CD8-positive, alpha-beta memory T cell (primary cell): Measurements from ENCODE around the gene TEX29. TPM values are rescaled to one million over a fixed set of nuclear protein-coding genes. Genes with fewer than 3 reads are reported as not detected.

ENCODE experiments used
- CTCF ChIA-PET: fragments of 350-600 bp; sonication (Branson Sonifier 250); formaldehyde crosslinking; loops from one replicate; lab custom pipeline; 2021; ENCODE audit warnings: antibody characterized with exemption; lab: Charles Lee
- POLR2A ChIA-PET: fragments of 350-600 bp; sonication (Branson Sonifier 250); formaldehyde crosslinking; loops from one replicate; lab custom pipeline; 2021; ENCODE audit warnings: antibody characterized with exemption; lab: Charles Lee
- DNase-seq, 5 donors: peaks; one replicate each; pipeline versions ENCODE4 v3.0.0 to v3.0.0-alpha.2; 2020 to 2022; ENCODE audit warnings: mixed read lengths in 1 of 5
- H3K27ac ChIP-seq: one replicate; pipeline ENCODE4 v1.7.0; 2013; ENCODE audit warnings: low read depth, mild to moderate bottlenecking, low read length, moderate library complexity
- H3K27me3 ChIP-seq: 2 replicates; pipeline ENCODE4 v1.7.0; 2013; ENCODE audit warnings: low read length, mild to moderate bottlenecking; ENCODE audit not compliant: insufficient read depth, poor library complexity, severe bottlenecking
- H3K36me3 ChIP-seq: 2 replicates; pipeline ENCODE4 v1.7.0; 2013; ENCODE audit warnings: mild to moderate bottlenecking, low read length, moderate library complexity; ENCODE audit not compliant: insufficient read depth
- H3K4me1 ChIP-seq: 2 replicates; pipeline ENCODE4 v1.7.0; 2013; ENCODE audit warnings: mild to moderate bottlenecking, low read length, moderate library complexity; ENCODE audit not compliant: insufficient read depth
- H3K4me3 ChIP-seq: 2 replicates; pipeline ENCODE4 v1.7.0; 2013; ENCODE audit warnings: mild to moderate bottlenecking, low read length
- H3K9me3 ChIP-seq: 2 replicates; pipeline ENCODE4 v1.7.0; 2013; ENCODE audit warnings: mild to moderate bottlenecking, low read length
- H3K27ac Mint-ChIP-seq, 8 donors: one replicate each; pipeline ENCODE4 v1.8.0; 2020 to 2021; ENCODE audit warnings: mixed read lengths in 8 of 8, mild to moderate bottlenecking in 6 of 8, inconsistent platforms in 3 of 8, moderate library complexity in 3 of 8
- H3K27me3 Mint-ChIP-seq, 2 donors: one replicate each; pipeline ENCODE4 v1.8.0; 2020 to 2021; ENCODE audit warnings: mixed read lengths in 2 of 2, mild to moderate bottlenecking in 1 of 2, moderate library complexity in 1 of 2
- H3K36me3 Mint-ChIP-seq, 3 donors: one replicate each; pipeline ENCODE4 v1.8.0; 2020 to 2021; ENCODE audit warnings: mixed read lengths in 3 of 3, inconsistent platforms in 1 of 3, mild to moderate bottlenecking in 1 of 3
- H3K4me1 Mint-ChIP-seq, 3 donors: one replicate each; pipeline ENCODE4 v1.8.0; 2020 to 2021; ENCODE audit warnings: mixed read lengths in 3 of 3, inconsistent platforms in 1 of 3, mild to moderate bottlenecking in 1 of 3
- H3K4me3 Mint-ChIP-seq, 7 donors: one replicate each; pipeline ENCODE4 v1.8.0; 2020 to 2021; ENCODE audit warnings: mixed read lengths in 7 of 7, mild to moderate bottlenecking in 6 of 7, moderate library complexity in 4 of 7, inconsistent platforms in 2 of 7
- H3K9me3 Mint-ChIP-seq, 5 donors: one replicate each; pipeline ENCODE4 v1.8.0; 2020 to 2022; ENCODE audit warnings: mixed read lengths in 5 of 5, mild to moderate bottlenecking in 3 of 5, moderate library complexity in 2 of 5, inconsistent platforms in 1 of 5
- polyA plus RNA-seq: library from polyadenylated mRNA; unstranded; fragments of 300-500 nt; fragmentation: Illumina TruSeq; gene quantifications from one replicate; pipeline ENCODE4 v1.2.3, GENCODE V29; 2021
- total RNA-seq, 2 experiments: library from RNA; stranded (reverse); gene quantifications; one replicate each; pipeline ENCODE4 v1.2.3, GENCODE V29; 2021

Gene TEX29
- total and polyA plus RNA-seq, 3 experiments from 2014 or later: not detected

GRCh38 chr13:111359237-111359915 is 38.9 kb downstream of the TEX29 start:
- Mint-ChIP-seq H3K9me3 (no peaks in the 10 kb centered on the region), H3K27me3 (peaks cover 0 to 36% of the 10 kb centered on the region in 2 donors), H3K4me3 (no peak overlapping the region), H3K36me3 (no peaks in the 10 kb centered on the region), H3K27ac (no peak overlapping the region), H3K4me1 (peaks cover 8 to 10% (median 10%) of the 10 kb centered on the region in 3 donors)
- DNase-seq: no peak
- H3K36me3 ChIP-seq: no peaks in the 10 kb centered on the region
- H3K4me1 ChIP-seq: no peaks in the 10 kb centered on the region
- no peaks in the 10 kb centered on the region for H3K27me3 ChIP-seq
- H3K9me3 ChIP-seq: no peaks in the 10 kb centered on the region
- no peak overlapping the region for H3K4me3 ChIP-seq
- ChIA-PET CTCF (no interaction called here), POLR2A (no interaction called here)
- no peak overlapping the region for H3K27ac ChIP-seq

- no peak overlapping the region for H3K27ac Mint-ChIP-seq
Observed at GRCh38 chr13:111359930-111360329, 39.5 kb downstream of the TEX29 start.

GRCh38 chr13:111360452-111360851 is 40.0 kb downstream of the TEX29 start:
- POLR2A ChIA-PET: no interaction called here
- no peak for DNase-seq
- Histone ChIP-seq H3K9me3 (no peaks in the 10 kb centered on the region), H3K36me3 (no peaks in the 10 kb centered on the region), H3K27ac (no peak overlapping the region), H3K27me3 (no peaks in the 10 kb centered on the region), H3K4me1 (no peaks in the 10 kb centered on the region), H3K4me3 (no peak overlapping the region)
- H3K4me3 Mint-ChIP-seq: no peak overlapping the region
- peaks cover 3 to 34% of the 10 kb centered on the region in 2 donors for H3K27me3 Mint-ChIP-seq
- no peaks in the 10 kb centered on the region for H3K4me1 Mint-ChIP-seq
- no peaks in the 10 kb centered on the region for H3K36me3 Mint-ChIP-seq
- CTCF ChIA-PET: no interaction called here
- no peak overlapping the region for H3K27ac Mint-ChIP-seq
- no peaks in the 10 kb centered on the region for H3K9me3 Mint-ChIP-seq

More at GRCh38 chr13:111359930-111360329, 39.5 kb downstream of the TEX29 start:
- H3K4me3 ChIP-seq: no peak overlapping the region
- Mint-ChIP-seq H3K27me3 (peaks cover 3 to 34% of the 10 kb centered on the region in 2 donors), H3K4me3 (no peak overlapping the region), H3K9me3 (no peaks in the 10 kb centered on the region), H3K36me3 (no peaks in the 10 kb centered on the region), H3K4me1 (peaks cover 3 to 5% (median 5%) of the 10 kb centered on the region in 3 donors)
- H3K9me3 ChIP-seq: no peaks in the 10 kb centered on the region
- ChIA-PET CTCF (no interaction called here), POLR2A (no interaction called here)
- H3K27ac ChIP-seq: no peak overlapping the region
- no peaks in the 10 kb centered on the region for H3K36me3 ChIP-seq
- no peaks in the 10 kb centered on the region for H3K27me3 ChIP-seq
- no peak for DNase-seq
- no peaks in the 10 kb centered on the region for H3K4me1 ChIP-seq

GRCh38 chr13:111361046-111361872 is 40.8 kb downstream of the TEX29 start:
- Mint-ChIP-seq H3K4me1 (no peaks in the 10 kb centered on the region), H3K27ac (no peak overlapping the region), H3K36me3 (no peaks in the 10 kb centered on the region), H3K27me3 (peaks cover 3 to 38% of the 10 kb centered on the region in 2 donors), H3K4me3 (no peak overlapping the region), H3K9me3 (no peaks in the 10 kb centered on the region)
- H3K27ac ChIP-seq: no peak overlapping the region
- H3K36me3 ChIP-seq: no peaks in the 10 kb centered on the region
- H3K4me3 ChIP-seq: no peak overlapping the region
- CTCF ChIA-PET: no interaction called here
- POLR2A ChIA-PET: no interaction called here
- no peaks in the 10 kb centered on the region for H3K27me3 ChIP-seq
- no peak for DNase-seq
- no peaks in the 10 kb centered on the region for H3K9me3 ChIP-seq
- H3K4me1 ChIP-seq: no peaks in the 10 kb centered on the region

- Histone ChIP-seq H3K36me3 (no peaks in the 10 kb centered on the region), H3K9me3 (no peaks in the 10 kb centered on the region), H3K27me3 (no peaks in the 10 kb centered on the region), H3K4me3 (no peak overlapping the region), H3K4me1 (no peaks in the 10 kb centered on the region), H3K27ac (no peak overlapping the region)
- DNase-seq: no peak
- H3K4me1 Mint-ChIP-seq: no peaks in the 10 kb centered on the region
- ChIA-PET CTCF (no interaction called here), POLR2A (no interaction called here)
- no peak overlapping the region for H3K4me3 Mint-ChIP-seq
- no peaks in the 10 kb centered on the region for H3K36me3 Mint-ChIP-seq
- peaks cover 3 to 38% of the 10 kb centered on the region in 2 donors for H3K27me3 Mint-ChIP-seq
- H3K27ac Mint-ChIP-seq: no peak overlapping the region
- no peaks in the 10 kb centered on the region for H3K9me3 Mint-ChIP-seq
Observed at GRCh38 chr13:111361873-111362648, 41.6 kb downstream of the TEX29 start.

GRCh38 chr13:111363121-111363520 is 42.7 kb downstream of the TEX29 start:
- Mint-ChIP-seq H3K27ac (no peak overlapping the region), H3K9me3 (no peaks in the 10 kb centered on the region), H3K4me3 (no peak overlapping the region), H3K4me1 (no peaks in the 10 kb centered on the region), H3K36me3 (no peaks in the 10 kb centered on the region), H3K27me3 (peaks cover 3 to 38% of the 10 kb centered on the region in 2 donors)
- H3K4me3 ChIP-seq: no peak overlapping the region
- no peaks in the 10 kb centered on the region for H3K36me3 ChIP-seq
- no peak overlapping the region for H3K27ac ChIP-seq
- no peaks in the 10 kb centered on the region for H3K27me3 ChIP-seq
- no peaks in the 10 kb centered on the region for H3K9me3 ChIP-seq
- ChIA-PET CTCF (no interaction called here), POLR2A (no interaction called here)
- no peak for DNase-seq
- no peaks in the 10 kb centered on the region for H3K4me1 ChIP-seq

- H3K9me3 Mint-ChIP-seq: no peaks in the 10 kb centered on the region
- H3K27ac Mint-ChIP-seq: no peak overlapping the region
- H3K36me3 Mint-ChIP-seq: no peaks in the 10 kb centered on the region
- POLR2A ChIA-PET: no interaction called here
- DNase-seq: no peak
- H3K27me3 Mint-ChIP-seq: peaks cover 3 to 38% of the 10 kb centered on the region in 2 donors
- Histone ChIP-seq H3K4me1 (no peaks in the 10 kb centered on the region), H3K36me3 (no peaks in the 10 kb centered on the region), H3K4me3 (no peak overlapping the region), H3K9me3 (no peaks in the 10 kb centered on the region), H3K27me3 (no peaks in the 10 kb centered on the region), H3K27ac (no peak overlapping the region)
- CTCF ChIA-PET: no interaction called here
- no peaks in the 10 kb centered on the region for H3K4me1 Mint-ChIP-seq
- no peak overlapping the region for H3K4me3 Mint-ChIP-seq
Observed at GRCh38 chr13:111363591-111363990, 43.1 kb downstream of the TEX29 start.
